Stimulated activated memory B cell treated with anti-CD40 and anti-IgM and Interleukin-4, amounts not matched to agents 10 μg/mL and 1 μg/mL and 100 μg/mL, for 72 hours (primary cell): ENCODE results near the gene RLN2.

Experiments used
- ATAC-seq: fragments of 150-1000 bp; cut with Tn5 transposase; 2 replicates; pipeline ENCODE4 v1.10.0; 2021
- H3K27ac Mint-ChIP-seq: one replicate; pipeline ENCODE4 v1.8.0; 2022; ENCODE audit warnings: mild to moderate bottlenecking, mixed read lengths
- H3K27me3 Mint-ChIP-seq: one replicate; pipeline ENCODE4 v1.8.0; 2022; ENCODE audit warnings: mixed read lengths
- H3K36me3 Mint-ChIP-seq: one replicate; pipeline ENCODE4 v1.8.0; 2022; ENCODE audit warnings: mixed read lengths
- H3K4me1 Mint-ChIP-seq: one replicate; pipeline ENCODE4 v1.8.0; 2022; ENCODE audit warnings: mixed read lengths
- H3K4me3 Mint-ChIP-seq: one replicate; pipeline ENCODE4 v1.8.0; 2022; ENCODE audit warnings: mild to moderate bottlenecking, moderate library complexity, mixed read lengths
- H3K9me3 Mint-ChIP-seq: one replicate; pipeline ENCODE4 v1.8.0; 2022; ENCODE audit warnings: mixed read lengths

The RLN2 gene

DNA sequence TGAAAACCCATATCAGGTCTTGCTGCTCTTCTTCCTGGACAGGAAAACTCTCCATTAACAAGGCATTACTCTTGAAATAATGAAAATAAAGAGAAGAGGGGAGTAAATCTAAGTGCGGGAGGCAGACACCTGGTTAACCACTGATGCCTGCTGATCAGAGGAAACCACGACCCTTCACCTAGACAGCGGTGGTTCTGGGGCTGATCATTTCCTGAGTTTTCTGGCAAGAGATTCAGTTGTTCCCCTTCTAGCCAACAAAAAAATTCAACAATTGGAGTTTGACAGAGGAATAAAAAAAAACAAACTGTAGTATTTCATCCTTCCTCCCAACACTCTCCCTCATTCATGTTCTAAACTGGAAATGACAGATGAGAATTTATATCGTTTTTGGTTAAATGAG is 3.0 kb downstream of the RLN2 start:
- H3K27ac Mint-ChIP-seq: no peak overlapping the region
- H3K4me1 Mint-ChIP-seq: no peaks in the 10 kb centered on the region
- H3K36me3 Mint-ChIP-seq: peaks cover 13% of the 10 kb centered on the region
- H3K9me3 Mint-ChIP-seq: peaks cover 9% of the 10 kb centered on the region
- no peak for ATAC-seq
- no peak overlapping the region for H3K4me3 Mint-ChIP-seq
- no peaks in the 10 kb centered on the region for H3K27me3 Mint-ChIP-seq

DNA sequence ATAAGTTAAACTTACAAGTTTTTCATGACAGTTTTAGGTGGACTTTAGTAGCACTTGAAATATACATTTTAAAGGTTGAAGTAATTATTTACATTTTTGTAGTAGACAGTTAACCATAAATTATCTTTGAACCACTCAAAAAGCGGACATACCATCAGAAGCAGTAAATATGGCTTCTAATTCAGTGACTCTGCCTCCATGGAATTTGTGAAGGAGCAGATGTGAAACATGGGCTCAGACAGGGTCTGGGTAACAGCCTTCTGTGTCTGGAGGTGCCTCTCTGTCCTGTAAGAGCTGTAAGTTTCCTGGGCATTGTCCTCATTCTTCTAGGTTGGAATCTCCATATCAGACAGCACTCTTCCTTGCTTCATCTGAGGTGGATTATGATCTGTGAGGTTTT is 12.4 kb downstream of the RLN2 start:
- Mint-ChIP-seq H3K4me1 (no peaks in the 10 kb centered on the region), H3K9me3 (peaks cover 15% of the 10 kb centered on the region), H3K27me3 (peaks cover 19% of the 10 kb centered on the region), H3K4me3 (no peak overlapping the region), H3K36me3 (peaks cover 36% of the 10 kb centered on the region), H3K27ac (no peak overlapping the region)
- no peak for ATAC-seq

DNA sequence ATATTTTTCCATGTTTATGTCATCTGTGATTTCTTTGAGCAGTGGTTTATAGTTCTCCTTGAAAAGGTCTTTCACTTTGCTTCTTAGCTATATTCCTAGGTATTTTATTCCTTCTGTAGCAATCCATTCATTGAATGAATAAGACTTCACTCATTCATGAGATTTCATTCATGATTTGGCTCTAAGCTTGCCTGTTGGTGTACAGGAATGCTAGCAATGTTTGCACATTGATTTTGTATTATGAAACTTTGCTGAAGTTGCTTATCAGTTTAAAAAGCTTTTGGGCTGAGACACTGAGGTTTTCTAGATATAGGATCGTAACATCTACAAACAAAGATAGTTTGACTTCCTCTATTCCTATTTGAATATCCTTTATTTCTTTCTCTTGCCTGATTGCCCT is 15.9 kb downstream of the RLN2 start:
- H3K36me3 Mint-ChIP-seq: peaks cover 9% of the 10 kb centered on the region
- ATAC-seq: no peak
- no peak overlapping the region for H3K27ac Mint-ChIP-seq
- peaks cover 8% of the 10 kb centered on the region for H3K4me1 Mint-ChIP-seq
- peaks cover 19% of the 10 kb centered on the region for H3K27me3 Mint-ChIP-seq
- H3K9me3 Mint-ChIP-seq: peaks cover 10% of the 10 kb centered on the region
- no peak overlapping the region for H3K4me3 Mint-ChIP-seq

DNA sequence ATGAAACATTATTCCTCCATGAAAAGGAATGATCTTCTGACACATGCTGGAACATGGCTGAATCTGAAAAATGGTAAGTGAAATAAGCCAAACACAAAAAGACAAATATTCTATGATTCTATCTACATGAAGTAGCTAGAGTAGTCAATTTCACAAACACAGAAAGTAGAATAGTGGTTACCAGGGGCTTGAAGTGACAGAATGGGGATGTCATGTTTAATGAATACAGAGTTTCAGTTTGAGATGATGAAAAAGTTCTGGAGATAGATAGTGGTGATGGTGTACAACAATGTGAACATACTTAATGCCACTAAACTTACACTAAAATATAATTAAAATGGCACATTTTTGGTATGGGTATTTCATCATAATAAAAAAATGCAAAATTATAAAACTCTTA is 18.3 kb downstream of the RLN2 start:
- H3K27me3 Mint-ChIP-seq: peaks cover 19% of the 10 kb centered on the region
- H3K4me3 Mint-ChIP-seq: no peak overlapping the region
- peaks cover 10% of the 10 kb centered on the region for H3K9me3 Mint-ChIP-seq
- ATAC-seq: no peak
- peaks cover 9% of the 10 kb centered on the region for H3K36me3 Mint-ChIP-seq
- peaks cover 8% of the 10 kb centered on the region for H3K4me1 Mint-ChIP-seq
- H3K27ac Mint-ChIP-seq: no peak overlapping the region

DNA sequence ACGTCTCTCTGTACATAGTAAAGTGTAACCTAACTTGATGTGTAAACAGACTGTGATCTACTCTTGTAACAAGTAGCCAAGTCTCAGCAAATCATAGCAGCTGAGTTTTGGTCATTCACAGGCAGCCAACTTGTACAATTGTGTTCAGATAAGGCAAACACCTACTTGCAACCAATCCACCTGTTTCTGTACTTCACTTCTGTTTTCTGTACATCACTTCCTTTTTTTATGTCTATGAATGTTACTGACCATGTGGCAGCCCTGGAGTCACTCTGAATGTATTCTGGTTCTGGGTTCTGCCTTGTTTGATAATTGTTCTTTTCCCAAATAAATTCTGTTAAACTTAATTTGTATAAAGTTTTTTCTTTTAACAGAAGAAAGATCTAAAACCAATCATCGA is 26.0 kb downstream of the RLN2 start:
- ATAC-seq: peak; percentile 74
- peaks cover 16% of the 10 kb centered on the region for H3K4me1 Mint-ChIP-seq
- H3K4me3 Mint-ChIP-seq: no peak overlapping the region
- H3K9me3 Mint-ChIP-seq: no peaks in the 10 kb centered on the region
- no peaks in the 10 kb centered on the region for H3K36me3 Mint-ChIP-seq
- no peaks in the 10 kb centered on the region for H3K27me3 Mint-ChIP-seq
- peak overlapping the region; percentile 27 for H3K27ac Mint-ChIP-seq

DNA sequence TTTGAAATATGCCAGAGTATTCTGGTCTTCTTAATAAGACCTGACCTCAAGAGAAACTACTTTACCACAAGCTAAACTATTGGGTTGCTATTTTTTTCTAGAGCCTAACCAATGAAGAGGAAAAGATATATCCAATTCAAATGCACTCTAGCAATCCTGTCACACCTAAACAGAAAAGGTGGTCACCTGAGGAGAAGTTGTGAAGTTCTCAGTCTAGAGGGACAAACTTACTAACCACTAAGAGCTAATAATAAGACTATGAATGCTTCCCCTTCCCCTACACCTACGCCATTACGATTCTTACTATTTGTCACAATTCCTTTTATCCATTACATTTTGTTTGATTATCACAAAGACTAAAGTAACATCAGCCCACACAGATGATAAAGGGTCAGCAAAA is 29.7 kb downstream of the RLN2 start:
- ATAC-seq: no peak
- H3K27ac Mint-ChIP-seq: no peak overlapping the region
- H3K9me3 Mint-ChIP-seq: no peaks in the 10 kb centered on the region
- no peak overlapping the region for H3K4me3 Mint-ChIP-seq
- H3K27me3 Mint-ChIP-seq: no peaks in the 10 kb centered on the region
- no peaks in the 10 kb centered on the region for H3K36me3 Mint-ChIP-seq
- H3K4me1 Mint-ChIP-seq: peaks cover 16% of the 10 kb centered on the region

DNA sequence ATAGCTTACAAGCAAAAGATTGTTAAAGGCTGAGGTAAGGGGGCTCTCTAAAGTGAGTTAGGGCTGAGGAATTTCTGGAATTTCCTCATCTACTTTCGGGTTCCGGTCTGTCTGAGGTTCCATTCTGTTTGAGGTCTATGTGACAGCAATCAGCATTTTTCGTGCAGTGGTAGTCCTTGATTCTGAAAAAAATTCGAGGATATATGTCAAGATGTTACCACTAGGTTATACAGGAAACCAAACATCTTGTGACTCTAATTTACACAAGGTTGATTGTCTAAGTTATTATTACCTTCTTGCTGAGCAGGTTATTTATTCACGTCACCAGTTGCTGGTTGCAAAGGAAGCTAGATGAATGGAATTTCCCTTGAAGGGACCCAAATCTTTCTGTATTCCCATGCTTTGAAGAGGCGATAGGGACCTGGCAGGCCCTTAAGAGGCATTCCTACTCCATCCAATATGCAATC is 35.2 kb downstream of the RLN2 start:
- no peak for ATAC-seq
- H3K9me3 Mint-ChIP-seq: no peaks in the 10 kb centered on the region
- peaks cover 6% of the 10 kb centered on the region for H3K4me1 Mint-ChIP-seq
- H3K27me3 Mint-ChIP-seq: no peaks in the 10 kb centered on the region
- no peak overlapping the region for H3K27ac Mint-ChIP-seq
- H3K4me3 Mint-ChIP-seq: no peak overlapping the region
- H3K36me3 Mint-ChIP-seq: no peaks in the 10 kb centered on the region

DNA sequence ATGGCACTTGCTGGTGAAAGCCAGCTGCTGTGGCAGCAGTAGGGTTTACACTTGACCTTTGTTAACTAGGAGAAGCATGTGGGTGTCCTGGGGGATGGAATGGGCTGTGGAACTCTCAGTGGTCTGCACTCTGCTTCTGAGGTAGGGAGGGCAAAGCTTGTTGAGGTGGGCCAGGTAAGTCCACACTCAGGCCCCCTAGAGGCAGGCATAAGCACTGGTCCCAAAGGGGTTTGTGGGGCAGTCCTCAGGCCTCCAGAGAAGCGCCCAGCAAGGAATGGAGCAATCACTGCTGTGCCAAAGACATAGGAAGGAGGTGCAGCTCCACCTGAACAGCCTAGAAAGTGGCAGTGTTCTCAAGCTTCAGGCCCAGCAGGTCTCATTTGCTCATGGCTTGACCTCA is 38.6 kb downstream of the RLN2 start:
- Mint-ChIP-seq H3K4me3 (no peak overlapping the region), H3K9me3 (no peaks in the 10 kb centered on the region), H3K27me3 (no peaks in the 10 kb centered on the region), H3K4me1 (peaks cover 8% of the 10 kb centered on the region), H3K36me3 (no peaks in the 10 kb centered on the region), H3K27ac (no peak overlapping the region)
- no peak for ATAC-seq

DNA sequence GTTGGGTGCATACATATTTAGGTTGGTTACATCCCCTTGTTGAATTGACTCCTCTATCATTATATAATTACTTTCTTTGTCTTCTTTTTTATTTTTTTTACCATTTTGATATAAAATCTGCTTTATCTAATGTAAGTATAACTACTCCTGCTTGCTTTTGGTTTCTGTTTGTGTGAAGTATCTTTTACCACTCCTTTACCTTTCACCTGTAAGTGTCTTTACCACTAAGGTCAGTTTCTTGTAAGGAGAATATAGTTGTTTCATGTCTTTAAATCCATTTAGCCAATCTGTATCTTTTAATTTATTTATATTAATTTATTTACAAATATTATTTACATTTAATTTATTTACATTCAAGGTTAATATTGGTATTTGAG is 40.3 kb downstream of the RLN2 start:
- H3K27ac Mint-ChIP-seq: no peak overlapping the region
- H3K4me3 Mint-ChIP-seq: no peak overlapping the region
- ATAC-seq: no peak
- no peaks in the 10 kb centered on the region for H3K9me3 Mint-ChIP-seq
- peaks cover 8% of the 10 kb centered on the region for H3K4me1 Mint-ChIP-seq
- no peaks in the 10 kb centered on the region for H3K27me3 Mint-ChIP-seq
- H3K36me3 Mint-ChIP-seq: no peaks in the 10 kb centered on the region

DNA sequence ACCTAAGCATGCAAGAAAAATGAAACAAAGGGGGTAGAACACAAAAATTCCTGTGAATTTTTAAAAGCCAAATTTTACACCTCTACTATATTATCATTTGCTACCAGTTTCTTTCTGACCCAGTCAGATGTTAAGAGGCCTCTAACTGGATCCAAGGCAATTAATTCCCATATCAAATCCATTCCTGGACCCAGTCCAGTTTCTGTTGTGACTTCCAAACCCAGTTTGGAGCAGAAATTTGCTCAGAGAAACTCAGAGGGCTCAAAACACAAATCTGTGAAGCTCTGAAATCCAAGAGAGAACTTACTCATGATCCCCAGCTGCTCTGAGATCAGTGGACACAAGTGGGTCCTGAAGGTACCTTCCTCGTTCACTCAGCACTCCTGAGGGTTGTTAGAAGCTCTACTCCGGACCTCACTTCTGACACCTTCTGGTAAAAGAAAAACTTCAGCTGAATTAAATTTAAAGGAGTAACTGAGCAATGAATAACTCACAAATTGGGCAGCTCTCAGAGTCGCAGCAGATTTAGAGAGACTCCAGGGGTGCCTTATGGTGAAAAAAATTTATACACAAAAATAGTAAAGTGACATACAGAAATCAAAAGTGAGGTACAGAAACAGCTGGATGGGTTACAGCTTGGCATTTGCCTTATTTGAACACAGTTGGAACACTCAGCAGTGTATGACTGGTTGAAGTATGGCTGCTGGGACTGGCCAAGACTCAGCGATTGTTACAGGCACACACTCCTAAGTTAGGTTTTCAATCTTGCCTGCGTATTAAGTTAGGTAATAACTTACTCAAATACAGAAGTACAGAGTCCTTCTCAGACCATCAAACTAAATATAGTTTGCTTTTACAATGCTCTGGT is 40.9 kb downstream of the RLN2 start:
- no peaks in the 10 kb centered on the region for H3K36me3 Mint-ChIP-seq
- no peaks in the 10 kb centered on the region for H3K27me3 Mint-ChIP-seq
- peak; percentile 24 for ATAC-seq
- H3K9me3 Mint-ChIP-seq: no peaks in the 10 kb centered on the region
- H3K4me3 Mint-ChIP-seq: no peak overlapping the region
- no peak overlapping the region for H3K27ac Mint-ChIP-seq
- peaks cover 8% of the 10 kb centered on the region for H3K4me1 Mint-ChIP-seq
